ENCODE measurements around the gene RSPH1. TPM values are rescaled to one million over a fixed set of nuclear protein-coding genes. Genes with fewer than 3 reads are reported as not detected.

RSPH1 gene
- total RNA-seq, 1 experiment from 2014 or later, result 1.5 TPM

DNA sequence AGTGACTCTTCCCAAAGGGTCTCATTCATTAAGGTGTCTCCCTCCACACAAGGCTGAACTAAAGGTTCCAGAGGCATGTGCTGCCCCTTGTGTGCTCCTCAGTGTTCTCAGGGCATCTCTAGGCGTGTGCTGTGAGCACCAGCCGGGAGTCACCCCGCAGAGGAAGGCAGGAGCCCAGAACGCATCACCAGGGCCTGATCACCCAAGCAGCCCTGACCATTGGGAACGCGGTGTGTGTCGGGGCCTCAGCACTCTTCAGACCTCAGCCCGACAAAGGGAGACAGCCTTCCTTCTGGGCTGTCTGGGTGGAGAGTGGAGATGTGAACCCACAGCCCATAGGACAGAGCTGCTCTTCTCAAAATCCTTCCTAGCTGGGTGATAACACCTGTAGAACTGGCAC is 26.7 kb upstream of the RSPH1 start (continued):
- TF ChIP-seq, protein P1, sequence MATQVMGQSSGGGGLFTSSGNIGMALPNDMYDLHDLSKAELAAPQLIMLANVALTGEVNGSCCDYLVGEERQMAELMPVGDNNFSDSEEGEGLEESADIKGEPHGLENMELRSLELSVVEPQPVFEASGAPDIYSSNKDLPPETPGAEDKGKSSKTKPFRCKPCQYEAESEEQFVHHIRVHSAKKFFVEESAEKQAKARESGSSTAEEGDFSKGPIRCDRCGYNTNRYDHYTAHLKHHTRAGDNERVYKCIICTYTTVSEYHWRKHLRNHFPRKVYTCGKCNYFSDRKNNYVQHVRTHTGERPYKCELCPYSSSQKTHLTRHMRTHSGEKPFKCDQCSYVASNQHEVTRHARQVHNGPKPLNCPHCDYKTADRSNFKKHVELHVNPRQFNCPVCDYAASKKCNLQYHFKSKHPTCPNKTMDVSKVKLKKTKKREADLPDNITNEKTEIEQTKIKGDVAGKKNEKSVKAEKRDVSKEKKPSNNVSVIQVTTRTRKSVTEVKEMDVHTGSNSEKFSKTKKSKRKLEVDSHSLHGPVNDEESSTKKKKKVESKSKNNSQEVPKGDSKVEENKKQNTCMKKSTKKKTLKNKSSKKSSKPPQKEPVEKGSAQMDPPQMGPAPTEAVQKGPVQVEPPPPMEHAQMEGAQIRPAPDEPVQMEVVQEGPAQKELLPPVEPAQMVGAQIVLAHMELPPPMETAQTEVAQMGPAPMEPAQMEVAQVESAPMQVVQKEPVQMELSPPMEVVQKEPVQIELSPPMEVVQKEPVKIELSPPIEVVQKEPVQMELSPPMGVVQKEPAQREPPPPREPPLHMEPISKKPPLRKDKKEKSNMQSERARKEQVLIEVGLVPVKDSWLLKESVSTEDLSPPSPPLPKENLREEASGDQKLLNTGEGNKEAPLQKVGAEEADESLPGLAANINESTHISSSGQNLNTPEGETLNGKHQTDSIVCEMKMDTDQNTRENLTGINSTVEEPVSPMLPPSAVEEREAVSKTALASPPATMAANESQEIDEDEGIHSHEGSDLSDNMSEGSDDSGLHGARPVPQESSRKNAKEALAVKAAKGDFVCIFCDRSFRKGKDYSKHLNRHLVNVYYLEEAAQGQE (IDR thresholded peaks at IDR 0.05; ENCODE audit: low read depth), result no peak
- TF ChIP-seq JUND (IDR thresholded peaks at IDR 0.05) (no peak), SIN3A (IDR thresholded peaks at IDR 0.05; ENCODE audit: low read depth) (no peak)
- TF ChIP-seq, protein P2, sequence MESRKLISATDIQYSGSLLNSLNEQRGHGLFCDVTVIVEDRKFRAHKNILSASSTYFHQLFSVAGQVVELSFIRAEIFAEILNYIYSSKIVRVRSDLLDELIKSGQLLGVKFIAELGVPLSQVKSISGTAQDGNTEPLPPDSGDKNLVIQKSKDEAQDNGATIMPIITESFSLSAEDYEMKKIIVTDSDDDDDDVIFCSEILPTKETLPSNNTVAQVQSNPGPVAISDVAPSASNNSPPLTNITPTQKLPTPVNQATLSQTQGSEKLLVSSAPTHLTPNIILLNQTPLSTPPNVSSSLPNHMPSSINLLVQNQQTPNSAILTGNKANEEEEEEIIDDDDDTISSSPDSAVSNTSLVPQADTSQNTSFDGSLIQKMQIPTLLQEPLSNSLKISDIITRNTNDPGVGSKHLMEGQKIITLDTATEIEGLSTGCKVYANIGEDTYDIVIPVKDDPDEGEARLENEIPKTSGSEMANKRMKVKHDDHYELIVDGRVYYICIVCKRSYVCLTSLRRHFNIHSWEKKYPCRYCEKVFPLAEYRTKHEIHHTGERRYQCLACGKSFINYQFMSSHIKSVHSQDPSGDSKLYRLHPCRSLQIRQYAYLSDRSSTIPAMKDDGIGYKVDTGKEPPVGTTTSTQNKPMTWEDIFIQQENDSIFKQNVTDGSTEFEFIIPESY (IDR thresholded peaks at IDR 0.05; ENCODE audit: extremely low read depth, insufficient replicate concordance, low read length), result no peak

DNA sequence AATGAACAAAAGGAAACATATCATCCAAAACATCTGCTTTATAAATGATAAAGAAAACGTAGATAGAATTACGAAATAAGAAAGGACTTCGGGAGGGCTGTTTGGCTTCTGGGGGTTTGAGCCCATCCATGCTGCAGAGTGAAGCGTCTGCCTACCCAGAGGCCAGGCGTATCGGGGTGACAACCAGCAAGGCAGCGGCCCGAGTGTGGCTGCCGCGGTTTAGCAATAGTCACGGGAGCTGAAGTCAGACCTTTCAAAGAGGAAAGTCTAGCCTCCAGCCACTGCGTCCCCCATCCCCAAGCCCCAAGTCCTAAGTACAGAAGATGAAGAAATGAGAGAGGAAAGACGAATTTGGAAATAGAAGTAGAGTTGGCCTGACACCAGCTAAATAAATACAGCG is 26.2 kb upstream of the RSPH1 start:
- H2AFZ ChIP-seq (ENCODE audit: low read depth, low read length, poor library complexity, severe bottlenecking), result no peak overlapping the region
- intact Hi-C loops (cut with micrococcal nuclease), result no loop called here
- CTCF ChIA-PET, result interaction anchor here (1.0 kb wide), 1 partner anchor 71 kb away, joined by 3 read pairs; no protein-coding TSS in a partner anchor
- TF ChIP-seq POLR2AphosphoS5 (IDR thresholded peaks at IDR 0.05; ENCODE audit: low read depth, low read length), result no peak
- TF ChIP-seq CBX3 (IDR thresholded peaks at IDR 0.05; ENCODE audit: low read depth), result no peak
- no peak for TF ChIP-seq TCF7L2 (IDR thresholded peaks at IDR 0.05; ENCODE audit: borderline replicate concordance, extremely low read depth, insufficient read depth, insufficient read length)
- TF ChIP-seq SIN3A (IDR thresholded peaks at IDR 0.05; ENCODE audit: low read depth), result no peak
- no peak for TF ChIP-seq ZFX (IDR thresholded peaks at IDR 0.05)
- TF ChIP-seq, protein P1 (IDR thresholded peaks at IDR 0.05; ENCODE audit: low read depth), result no peak
- TF ChIP-seq, protein P3, sequence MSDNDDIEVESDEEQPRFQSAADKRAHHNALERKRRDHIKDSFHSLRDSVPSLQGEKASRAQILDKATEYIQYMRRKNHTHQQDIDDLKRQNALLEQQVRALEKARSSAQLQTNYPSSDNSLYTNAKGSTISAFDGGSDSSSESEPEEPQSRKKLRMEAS (IDR thresholded peaks at IDR 0.05), result no peak
- TF ChIP-seq, protein P4, sequence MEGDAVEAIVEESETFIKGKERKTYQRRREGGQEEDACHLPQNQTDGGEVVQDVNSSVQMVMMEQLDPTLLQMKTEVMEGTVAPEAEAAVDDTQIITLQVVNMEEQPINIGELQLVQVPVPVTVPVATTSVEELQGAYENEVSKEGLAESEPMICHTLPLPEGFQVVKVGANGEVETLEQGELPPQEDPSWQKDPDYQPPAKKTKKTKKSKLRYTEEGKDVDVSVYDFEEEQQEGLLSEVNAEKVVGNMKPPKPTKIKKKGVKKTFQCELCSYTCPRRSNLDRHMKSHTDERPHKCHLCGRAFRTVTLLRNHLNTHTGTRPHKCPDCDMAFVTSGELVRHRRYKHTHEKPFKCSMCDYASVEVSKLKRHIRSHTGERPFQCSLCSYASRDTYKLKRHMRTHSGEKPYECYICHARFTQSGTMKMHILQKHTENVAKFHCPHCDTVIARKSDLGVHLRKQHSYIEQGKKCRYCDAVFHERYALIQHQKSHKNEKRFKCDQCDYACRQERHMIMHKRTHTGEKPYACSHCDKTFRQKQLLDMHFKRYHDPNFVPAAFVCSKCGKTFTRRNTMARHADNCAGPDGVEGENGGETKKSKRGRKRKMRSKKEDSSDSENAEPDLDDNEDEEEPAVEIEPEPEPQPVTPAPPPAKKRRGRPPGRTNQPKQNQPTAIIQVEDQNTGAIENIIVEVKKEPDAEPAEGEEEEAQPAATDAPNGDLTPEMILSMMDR (IDR thresholded peaks at IDR 0.05 in 2 of 3, conservative IDR thresholded peaks at IDR 0.05 in 1 of 3; ENCODE audit: borderline replicate concordance in 1 of 3, insufficient read depth in 1 of 3, low read depth in 2 of 3, low read length in 2 of 3), result no peak
- TF ChIP-seq RAD21 (IDR thresholded peaks at IDR 0.05; ENCODE audit: low read depth), result no peak
- TF ChIP-seq YY1 (IDR thresholded peaks at IDR 0.05; ENCODE audit: extremely low read depth, insufficient replicate concordance, low read depth, low read length), result no peak

More for the DNA sequence above, 26.2 kb upstream of the RSPH1 start:
- no peaks in the 10 kb centered on the region for H3K9me2 ChIP-seq (ENCODE audit: insufficient read depth)
- H3K79me2 ChIP-seq (ENCODE audit: insufficient read depth, low read length), result no peaks in the 10 kb centered on the region
- H3K9me3 ChIP-seq (ENCODE audit: control insufficient read depth in 1 of 2, insufficient read depth in 1 of 2, low read depth in 1 of 2, low read length in 2 of 2), result no peaks in the 10 kb centered on the region
- no peak overlapping the region for H3K27ac ChIP-seq (ENCODE audit: low read depth, low read length)
- no peak for DNase-seq (ENCODE audit: low read depth, low spot score)
- H3K4me2 ChIP-seq (ENCODE audit: low read length), result no peak overlapping the region
- peaks cover 0 to 7% of the 10 kb centered on the region in 2 experiments; a peak in 2 of 4 replicates for H3K36me3 ChIP-seq (ENCODE audit: control insufficient read depth in 1 of 2, insufficient read depth in 2 of 2, low read length in 2 of 2)
- no peak for ATAC-seq
- ChIA-PET RAD21 (ENCODE audit: low non-redundant PET in 1 of 2, low total read pairs in 2 of 2, uncharacterized antibody in 2 of 2, unreplicated experiment in 2 of 2) (no interaction called here), POLR2A (no interaction called here)
- no peaks in the 10 kb centered on the region for H4K20me1 ChIP-seq (ENCODE audit: insufficient read depth)
- H3K9ac ChIP-seq (ENCODE audit: low read length), result no peak overlapping the region
- peaks cover 20 to 23% of the 10 kb centered on the region in 2 experiments for H3K4me1 ChIP-seq (ENCODE audit: control insufficient read depth in 1 of 2, insufficient read depth in 2 of 2, low read length in 2 of 2)
- H3K4me3 ChIP-seq (replicated peaks in 1 of 2; ENCODE audit: low read depth in 1 of 2, low read length in 2 of 2), result no peak overlapping the region
- BruUV-seq (replicated peaks), result no TSS peak
- H3K27me3 ChIP-seq (ENCODE audit: insufficient read depth, low read length), result no peaks in the 10 kb centered on the region
